ENCODE results near the gene BCL2L1.
"Not testable (repeated sequence)": the region's sequence is repeated elsewhere in the genome, so short reads cannot be mapped to it uniquely, and the experiment has no call there.

The BCL2L1 gene

GRCh38 chr20:31674895-31675827, 47.5 kb downstream of the BCL2L1 start:
- DNase-seq (ENCODE audit: low read depth), result peak; percentile 97

GRCh38 chr20:31673943-31674463, 48.7 kb downstream of the BCL2L1 start:
- peak; percentile 75 for DNase-seq (ENCODE audit: low read depth)

- no peak for DNase-seq (ENCODE audit: low read depth)
Measured at GRCh38 chr20:31673435-31673834, 49.2 kb downstream of the BCL2L1 start.

DNA sequence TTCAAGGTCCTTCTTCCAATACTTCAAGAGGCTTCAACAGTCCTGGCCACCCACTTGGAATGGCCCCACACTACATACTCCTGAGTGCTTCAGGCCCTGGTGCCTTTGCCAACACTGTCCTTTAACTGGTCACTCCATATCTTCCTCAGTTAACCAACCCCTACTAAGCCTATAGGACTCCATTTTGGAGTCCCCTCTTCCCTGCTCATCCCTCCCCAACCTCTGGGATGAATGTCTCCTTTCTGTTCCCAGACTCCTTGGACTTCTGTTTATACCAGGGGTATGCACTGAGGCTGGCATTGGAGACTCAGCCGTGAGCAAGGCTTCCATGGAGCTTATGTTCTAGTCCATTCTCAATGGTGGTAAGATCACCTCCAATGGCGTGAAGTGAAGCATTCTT, 51.3 kb downstream of the BCL2L1 start:
- no peak for DNase-seq (ENCODE audit: low read depth)

GRCh38 chr20:31670371-31671228, 52.1 kb downstream of the BCL2L1 start:
- no peak for DNase-seq (ENCODE audit: low read depth)

DNA sequence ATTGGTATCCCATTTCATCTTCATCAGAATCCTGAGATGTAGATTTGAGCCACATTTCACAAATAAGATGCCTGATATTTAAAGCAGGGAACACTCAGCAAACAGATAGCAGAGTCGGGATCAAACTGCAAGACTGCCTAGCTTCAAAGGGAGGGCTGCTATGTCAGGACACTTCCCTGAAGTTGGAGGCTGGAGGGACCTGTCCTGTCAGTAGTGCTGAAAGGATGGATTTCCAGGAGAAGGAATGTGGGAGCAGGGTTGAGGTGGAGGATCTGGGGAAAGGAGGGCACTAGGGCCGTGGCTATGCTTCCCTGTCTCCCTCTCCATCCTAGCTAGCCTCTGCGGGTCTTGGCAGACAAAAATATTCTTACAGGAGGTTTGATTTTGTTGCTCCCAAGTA, 52.8 kb downstream of the BCL2L1 start:
- no peak for DNase-seq (ENCODE audit: low read depth)

DNA sequence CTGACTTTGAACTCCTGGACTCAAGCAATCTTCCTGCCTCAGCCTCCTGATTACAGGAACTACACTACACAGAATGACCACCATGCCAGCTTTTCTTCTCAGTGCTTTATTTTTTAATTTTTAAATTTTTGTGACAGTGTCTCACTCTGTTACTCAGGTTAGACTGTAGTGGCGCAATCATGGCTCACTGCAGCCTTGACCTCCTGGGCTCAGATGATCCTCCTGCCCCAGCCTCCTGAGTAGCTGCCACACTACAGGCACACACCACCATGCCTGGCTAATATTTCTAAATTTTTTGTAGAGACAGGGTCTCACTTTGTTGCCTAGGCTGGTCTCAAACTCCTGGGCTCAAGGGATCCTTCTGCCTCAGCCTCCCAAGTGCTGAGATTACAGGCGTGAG, 53.7 kb downstream of the BCL2L1 start:
- not testable (repeated sequence) for DNase-seq (ENCODE audit: low read depth)

GRCh38 chr20:31667315-31668285, 55.1 kb downstream of the BCL2L1 start:
- no peak for DNase-seq (ENCODE audit: low read depth)

DNA sequence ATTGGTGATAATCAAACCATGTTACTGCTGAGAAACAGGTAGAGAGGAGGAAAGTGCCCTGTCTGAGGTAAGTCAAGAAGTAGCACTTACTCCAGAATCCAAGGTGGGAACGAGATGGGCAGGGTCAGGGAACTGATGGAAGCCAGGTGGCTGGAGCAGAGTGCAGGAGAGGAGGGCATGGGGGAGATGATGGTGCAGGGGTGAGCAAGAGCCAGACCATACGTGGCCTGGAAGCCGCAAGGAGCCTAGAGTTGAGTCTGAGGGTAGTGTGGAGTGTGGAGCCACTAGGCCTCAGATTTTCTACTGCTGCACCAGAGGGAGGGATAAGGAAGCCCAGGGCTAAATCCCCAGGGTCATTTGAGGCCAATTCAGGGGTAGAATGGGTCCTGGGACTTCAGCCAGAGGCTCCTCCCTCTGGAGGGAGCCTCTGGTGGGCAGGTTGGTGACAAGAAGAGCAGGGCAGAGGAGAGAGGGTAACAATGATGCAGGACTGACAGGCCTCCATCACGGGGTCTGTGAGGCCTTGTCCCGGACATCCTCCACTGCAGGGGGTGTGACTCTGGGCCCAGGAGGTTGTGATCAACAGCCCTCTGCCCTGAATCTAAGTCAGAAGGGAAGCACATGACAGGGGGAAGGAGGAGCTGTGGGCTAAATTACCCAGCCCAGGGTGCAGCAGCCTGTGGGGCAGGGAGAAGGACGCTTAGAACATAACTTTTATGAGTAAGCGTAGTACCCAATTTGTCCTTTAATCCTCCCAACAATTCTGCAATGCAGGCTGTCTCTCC, 56.2 kb downstream of the BCL2L1 start:
- DNase-seq (ENCODE audit: low read depth), result no peak

GRCh38 chr20:31665753-31666152, 56.9 kb downstream of the BCL2L1 start:
- DNase-seq (ENCODE audit: low read depth), result no peak

DNA sequence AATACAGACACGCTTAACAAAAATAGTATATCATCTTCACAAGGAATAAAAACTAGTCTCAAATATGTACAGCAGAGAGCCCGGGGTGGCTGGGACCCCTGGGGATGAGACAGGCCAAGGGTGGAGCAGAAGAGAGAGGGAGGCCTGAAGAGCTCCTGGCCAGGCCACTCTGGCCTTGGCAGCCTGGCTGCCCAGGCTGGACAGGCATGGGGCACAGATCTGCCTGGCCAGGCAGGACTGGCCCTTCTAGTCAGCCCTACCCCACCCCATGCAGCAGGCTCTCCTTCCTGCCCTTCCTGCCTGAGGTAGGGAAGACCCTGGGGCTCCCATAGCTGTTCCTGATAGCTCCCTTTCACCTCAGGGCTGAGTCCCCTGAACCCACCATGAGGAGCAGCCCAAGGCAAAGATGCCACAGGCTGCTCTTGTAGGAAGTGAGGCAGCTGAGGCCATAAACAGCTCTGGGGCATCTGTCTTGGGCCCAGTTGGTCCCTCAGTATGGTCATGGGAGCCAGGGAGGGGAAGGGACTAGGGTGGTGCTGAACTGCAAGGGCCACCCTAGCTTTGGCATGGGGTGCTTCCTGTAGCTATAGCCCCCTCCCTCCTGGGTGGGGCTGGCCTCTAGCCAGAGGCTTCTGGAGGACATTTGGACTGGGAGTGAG, 57.8 kb downstream of the BCL2L1 start:
- DNase-seq (ENCODE audit: low read depth), result no peak

GRCh38 chr20:31663838-31664695, 58.6 kb downstream of the BCL2L1 start:
- no peak for DNase-seq (ENCODE audit: low read depth)

DNA sequence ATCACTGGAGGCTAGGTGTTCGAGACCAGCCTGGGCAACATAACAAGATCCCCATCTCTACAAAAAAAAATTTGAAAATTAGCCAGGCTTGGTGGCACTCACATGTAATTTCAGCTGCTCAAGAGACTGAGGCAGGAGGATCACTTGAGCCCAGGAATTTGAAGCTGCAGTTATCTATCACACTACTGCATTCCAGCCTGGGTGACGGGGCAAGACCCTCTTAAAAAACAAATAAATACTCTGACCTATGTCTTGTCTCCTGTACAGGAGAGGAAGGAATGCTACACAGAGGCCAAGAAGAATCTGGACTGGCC, 59.2 kb downstream of the BCL2L1 start:
- no peak for DNase-seq (ENCODE audit: low read depth)

DNA sequence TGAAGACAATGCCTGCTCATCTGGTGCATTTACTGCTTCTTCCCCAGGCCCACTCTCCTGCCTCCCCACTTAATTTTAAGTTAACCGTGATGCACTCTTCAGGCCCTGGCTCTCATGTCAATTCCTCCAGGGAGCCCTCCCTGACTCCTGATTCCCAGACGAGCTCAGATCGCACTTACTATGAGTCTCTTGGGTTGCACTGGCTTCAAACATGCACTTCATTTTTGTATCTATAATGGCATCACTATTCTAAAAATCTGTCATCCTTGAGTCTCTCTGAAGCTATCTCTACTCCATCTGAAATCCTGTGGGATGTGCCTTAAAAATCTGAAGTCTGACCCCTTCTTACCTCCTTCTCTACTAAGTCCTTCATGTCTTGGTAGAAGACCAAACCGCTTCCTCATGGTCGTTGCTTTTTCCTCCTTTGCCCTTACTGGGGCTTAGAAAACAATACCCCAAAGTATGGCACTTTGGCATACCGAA, 60.3 kb downstream of the BCL2L1 start:
- no peak for DNase-seq (ENCODE audit: low read depth)

- DNase-seq (ENCODE audit: low read depth), result no peak
Measured at GRCh38 chr20:31661625-31662371, 60.9 kb downstream of the BCL2L1 start.

DNA sequence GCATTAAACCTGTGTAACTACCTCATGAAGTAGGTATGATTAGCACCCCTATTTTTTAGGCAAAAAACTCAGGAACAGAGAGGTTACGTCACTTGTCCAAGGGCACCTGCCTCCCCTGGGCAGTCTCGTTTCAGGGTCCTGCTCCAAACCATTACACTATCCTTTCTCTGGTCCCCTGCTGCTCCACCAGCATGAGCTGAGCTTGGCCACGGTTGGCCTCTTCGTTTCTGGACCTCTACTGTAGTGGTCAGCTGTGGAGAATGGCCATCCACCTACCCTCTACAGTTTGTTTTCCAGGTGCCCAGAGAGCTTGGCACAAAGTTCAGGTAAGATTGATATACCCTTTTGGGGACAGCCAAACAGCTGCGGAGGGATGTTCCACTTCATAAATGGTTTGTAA, 68.1 kb downstream of the BCL2L1 start:
- no peak for DNase-seq (ENCODE audit: low read depth)

- no peak for DNase-seq (ENCODE audit: low read depth)
Measured at GRCh38 chr20:31653561-31653960, 69.1 kb downstream of the BCL2L1 start.

GRCh38 chr20:31652917-31653396, 69.7 kb downstream of the BCL2L1 start:
- DNase-seq (ENCODE audit: low read depth), result no peak

All from CMK (cell line).